K562 (cell line): ENCODE measurements around the gene BZW2. TPM values are rescaled to one million over a fixed set of nuclear protein-coding genes. Genes with fewer than 3 reads are reported as not detected.
A peak's percentile ranks its signal among the peaks of the same experiment; 100 is the strongest.

ENCODE experiments used
- ARID3B ChIP-seq: fragments of 250-450 bp; sonication (Bioruptor Pico); IDR thresholded peaks from 2 replicates; pipeline ENCODE4 v1.4.0; 2020; ENCODE audit warnings: borderline replicate concordance
- ATF1 ChIP-seq, 2 experiments: fragments of 450-650 bp in 1 of 2; IDR thresholded peaks; 2 replicates each; pipeline ENCODE4 v1.6.1; 2016; ENCODE audit warnings: missing compliant biosample characterization in 1 of 2, missing genetic modification characterization in 1 of 2
- ATF7 ChIP-seq: fragments of 450-650 bp; IDR thresholded peaks from 2 replicates; pipeline ENCODE4 v1.7.1; 2014; ENCODE audit warnings: mild to moderate bottlenecking, moderate library complexity
- BRD9 ChIP-seq: fragments of 450-650 bp; IDR thresholded peaks from 2 replicates; pipeline ENCODE4 v1.6.1; 2018; ENCODE audit warnings: low read depth; ENCODE audit not compliant: partially characterized antibody
- CBFB ChIP-seq: sonication (generic); formaldehyde crosslinking; IDR thresholded peaks from 2 replicates; pipeline ENCODE4 v1.4.0; 2020; ENCODE audit warnings: mild to moderate bottlenecking, missing genetic modification reagents
- CCNT2 ChIP-seq: IDR thresholded peaks from 2 replicates; pipeline ENCODE4 v1.6.1; 2011; ENCODE audit warnings: borderline replicate concordance, low read depth, mild to moderate bottlenecking, moderate library complexity, mixed read lengths, low read length; ENCODE audit not compliant: insufficient read length; ENCODE audit errors: extremely low read depth
- EGR1 ChIP-seq: fragments of 450-650 bp; conservative IDR thresholded peaks from 2 replicates; pipeline ENCODE4 v1.6.1; 2017; ENCODE audit warnings: mild to moderate bottlenecking
- EP400 ChIP-seq: fragments of 450-650 bp; IDR thresholded peaks from 2 replicates; pipeline ENCODE4 v1.6.1; 2017; ENCODE audit warnings: antibody characterized with exemption, mild to moderate bottlenecking, moderate library complexity
- ETS1 ChIP-seq: conservative IDR thresholded peaks from 2 replicates; pipeline ENCODE4 v1.6.1; 2011; ENCODE audit warnings: low read depth, mild to moderate bottlenecking, low read length; ENCODE audit not compliant: control insufficient read depth
- FOXP1 ChIP-seq: sonication (generic); formaldehyde crosslinking; IDR thresholded peaks from 2 replicates; pipeline ENCODE4 v1.8.0; 2022; ENCODE audit warnings: mild to moderate bottlenecking, missing genetic modification reagents
- KDM1A ChIP-seq, 2 experiments: fragments of 450-650 bp; IDR thresholded peaks; 2 replicates each; pipeline ENCODE4 v1.6.1; 2016; ENCODE audit warnings: mild to moderate bottlenecking in 2 of 2
- KLF16 ChIP-seq: IDR thresholded peaks from 2 replicates; pipeline ENCODE4 v1.6.1; 2016; ENCODE audit warnings: antibody characterized with exemption
- MECOM ChIP-seq: fragments of 250-450 bp; sonication (Bioruptor Pico); IDR thresholded peaks from 2 replicates; pipeline ENCODE4 v1.8.0; 2022; ENCODE audit warnings: inconsistent platforms
- NFATC3 ChIP-seq: fragments of 450-650 bp; IDR thresholded peaks from 2 replicates; pipeline ENCODE4 v1.6.1; 2017; ENCODE audit warnings: mild to moderate bottlenecking
- NR2F6 ChIP-seq: fragments of 450-650 bp; formaldehyde crosslinking; IDR thresholded peaks from 2 replicates; pipeline ENCODE4 v1.4.0; 2020; ENCODE audit warnings: mild to moderate bottlenecking
- PML ChIP-seq: IDR thresholded peaks from 2 replicates; pipeline ENCODE4 v1.6.1; 2012; ENCODE audit warnings: low read length, inconsistent platforms
- SIN3B ChIP-seq: fragments of 450-650 bp; IDR thresholded peaks from 2 replicates; pipeline ENCODE4 v1.6.1; 2017; ENCODE audit warnings: low read depth, mild to moderate bottlenecking, moderate library complexity
- SMAD1 ChIP-seq: fragments of 150-350 bp; IDR thresholded peaks from 2 replicates; pipeline ENCODE4 v1.6.1; 2014; ENCODE audit warnings: low read length, low read depth; ENCODE audit not compliant: partially characterized antibody
- TOE1 ChIP-seq, 2 experiments: fragments of 450-650 bp in 1 of 2; sonication (generic) in 1 of 2; formaldehyde crosslinking in 1 of 2; IDR thresholded peaks; 2 replicates each; pipeline versions ENCODE4 v1.7.1 to v1.8.0; 2016 to 2022; ENCODE audit warnings: borderline replicate concordance in 2 of 2, mild to moderate bottlenecking in 2 of 2, antibody characterized with exemption in 1 of 2, inconsistent platforms in 1 of 2, low read depth in 1 of 2, missing genetic modification reagents in 1 of 2, moderate library complexity in 1 of 2
- ZFP36 ChIP-seq: fragments of 150-350 bp; IDR thresholded peaks from 2 replicates; pipeline ENCODE4 v1.6.1; 2018; ENCODE audit warnings: low read length, low read depth; ENCODE audit not compliant: partially characterized antibody
- ZFP91 ChIP-seq: sonication (generic); formaldehyde crosslinking; IDR thresholded peaks from 2 replicates; pipeline ENCODE4 v1.8.0; 2022; ENCODE audit warnings: mild to moderate bottlenecking, missing genetic modification reagents
- ZNF232 ChIP-seq: sonication (generic); formaldehyde crosslinking; IDR thresholded peaks from 2 replicates; pipeline ENCODE4 v1.8.0; 2022; ENCODE audit warnings: mild to moderate bottlenecking, missing genetic modification reagents
- ZNF239 ChIP-seq: fragments of 250-450 bp; sonication (Bioruptor Pico); IDR thresholded peaks from 2 replicates; pipeline ENCODE4 v1.4.0; 2020; ENCODE audit warnings: mild to moderate bottlenecking
- ZNF589 ChIP-seq: fragments of 200-800 bp; sonication (Bioruptor generic); IDR thresholded peaks from 2 replicates; pipeline ENCODE4 v1.6.1; 2016; ENCODE audit warnings: low read depth, missing genetic modification characterization, missing compliant biosample characterization
- ZNF695 ChIP-seq: fragments of 450-650 bp; formaldehyde crosslinking; IDR thresholded peaks from 2 replicates; pipeline ENCODE4 v1.4.0; 2020; ENCODE audit warnings: mild to moderate bottlenecking, moderate library complexity
- polyA plus RNA-seq, 8 experiments: library from polyadenylated mRNA; depleted of rRNA in 4 of 8; stranded (reverse) in 5 of 8; unstranded in 3 of 8; fragments of >200 nt; fragmentation: Nextera tagmentation in 2 of 8; fragmentation: Illumina TruSeq in 1 of 8; extraction: Ambion mirVana in 2 of 8; extraction: Trizol in 1 of 8; gene quantifications; 2 replicates each; pipeline versions ENCODE4 v1.2.1 to v1.2.3, GENCODE V29; 2011 to 2014; ENCODE audit warnings: inconsistent platforms in 1 of 8, missing spikeins in 1 of 8
- total RNA-seq, 7 experiments: library from RNA; depleted of rRNA in 6 of 7; stranded (reverse); fragments of >200 nt in 6 of 7; fragmentation: Illumina TruSeq in 2 of 7; extraction: Trizol in 2 of 7; gene quantifications; 2 replicates each; pipeline versions ENCODE4 v1.2.1 to v1.2.3, GENCODE V29; 2011 to 2021; ENCODE audit warnings: low replicate concordance in 1 of 7

The BZW2 gene
- total and polyA plus RNA-seq, 9 of the 15 experiments (the other 6 are each of a cell fraction or from before 2014, with no cell fraction given): 140 to 316 (median 173) TPM

GRCh38 chr7:16739863-16740622 lies 94.1 kb downstream of the BZW2 start (continued):
- TF ChIP-seq BRD9 (peak; percentile 65), TOE1 (IDR thresholded peaks at IDR 0.05; ENCODE audit: borderline replicate concordance) (peak; percentile 65; the same call in 1 of the 2 replicates), TOE1 (CRISPR knock-in tag; IDR thresholded peaks at IDR 0.05; ENCODE audit: borderline replicate concordance, low read depth) (no peak), CBFB (no peak), EGR1 (peak; percentile 89), EP400 (peak; percentile 79), ZFP36 (peak; percentile 39), FOXP1 (peak; percentile 56; the same call in 1 of the 2 replicates), SIN3B (no peak; the same call in 1 of the 2 replicates), NR2F6 (CRISPR knock-in tag) (no peak), KDM1A (IDR thresholded peaks at IDR 0.05) (peak; percentile 93 to 95), ATF7 (peak; percentile 74; the same call in 1 of the 2 replicates), SMAD1 (peak; percentile 55), ATF1 (CRISPR knock-in tag; IDR thresholded peaks at IDR 0.05) (no peak), ATF1 (tag; IDR thresholded peaks at IDR 0.05) (peak; percentile 55; the same call in 1 of the 2 replicates), NFATC3 (0 out of 2 replicates have a peak, but pooled peaks have one; percentile 36), ZNF589 (CRISPR knock-in tag) (peak; percentile 71; the same call in 1 of the 2 replicates), ARID3B (CRISPR knock-in tag) (no peak), ZNF232 (CRISPR knock-in tag) (no peak), MECOM (CRISPR knock-in tag) (0 out of 2 replicates have a peak, but pooled peaks have one; percentile 42), KLF16 (peak; percentile 91), ZNF239 (0 out of 2 replicates have a peak, but pooled peaks have one; percentile 10), ZFP91 (CRISPR knock-in tag) (no peak), ZNF695 (no peak), ETS1 (0 out of 2 replicates have a peak, but pooled peaks have one; percentile 43), PML (peak; percentile 92), CCNT2 (peak; percentile 82)
